GM19328 (cell line): ENCODE measurements around the gene NYNRIN.
A peak's percentile ranks its signal among the peaks of the same experiment; 100 is the strongest.
"Not testable (repeated sequence)": the region's sequence is repeated elsewhere in the genome, so short reads cannot be mapped to it uniquely, and the experiment has no call there.

Experiments
- ATAC-seq: cut with Tn5 transposase; IDR thresholded peaks from one replicate; pipeline ENCODE4 v1.9.1; 2021; ENCODE audit warnings: mild to moderate bottlenecking, moderate library complexity; ENCODE audit not compliant: unreplicated experiment

The NYNRIN gene

GRCh38 chr14:24442240-24443052 lies 43.6 kb downstream of the NYNRIN start, which contains the start of gene SDR39U1:
Gene SDR39U1, minus strand, starts transcription at chr14:24442776. Its CDS starts 7 bp downstream, at chr14:24442769.
- peak; percentile 90 for ATAC-seq

GRCh38 chr14:24443053-24443665 lies 44.4 kb downstream of the NYNRIN start:
- no peak for ATAC-seq

DNA sequence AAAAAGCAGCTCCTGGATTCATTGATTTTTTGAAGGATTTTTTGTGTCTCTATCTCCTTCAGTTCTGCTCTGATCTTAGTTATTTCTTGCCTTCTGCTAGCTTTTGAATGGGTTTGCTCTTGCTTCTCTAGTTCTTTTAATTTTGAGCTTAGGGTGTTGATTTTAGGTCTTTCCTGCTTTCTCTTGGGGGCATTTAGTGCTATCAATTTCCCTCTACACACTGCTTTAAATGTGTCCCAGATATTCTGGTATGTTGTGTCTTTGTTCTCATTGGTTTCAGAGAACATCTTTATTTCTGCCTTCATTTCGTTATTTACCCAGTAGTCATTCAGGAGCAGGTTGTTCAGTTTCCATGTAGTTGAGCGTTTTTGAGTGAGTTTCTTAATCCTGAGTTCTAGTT lies 52.0 kb downstream of the NYNRIN start:
- not testable (repeated sequence) for ATAC-seq

- no peak for ATAC-seq
Observed at GRCh38 chr14:24456980-24457379, 58.2 kb downstream of the NYNRIN start.

DNA sequence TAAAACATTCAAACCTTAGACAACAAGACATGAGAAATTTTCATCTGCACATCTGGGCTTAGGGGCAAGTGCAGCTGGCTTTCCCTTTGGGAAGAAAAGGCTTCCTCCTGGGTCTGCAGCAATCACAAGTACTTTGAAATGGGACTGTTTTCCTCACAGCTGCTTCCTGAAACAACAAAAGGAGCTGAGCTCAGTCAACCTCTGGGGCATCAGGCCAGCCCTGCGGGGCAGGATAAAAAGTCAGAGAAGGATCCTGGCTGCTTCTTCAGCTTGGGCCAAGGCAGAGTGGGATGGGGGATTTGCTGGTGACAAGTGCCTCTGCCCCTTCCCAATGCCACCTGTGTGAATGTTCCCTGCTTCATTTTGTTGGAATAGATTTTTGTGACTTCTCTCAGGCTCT lies 59.9 kb downstream of the NYNRIN start:
- ATAC-seq, result no peak

DNA sequence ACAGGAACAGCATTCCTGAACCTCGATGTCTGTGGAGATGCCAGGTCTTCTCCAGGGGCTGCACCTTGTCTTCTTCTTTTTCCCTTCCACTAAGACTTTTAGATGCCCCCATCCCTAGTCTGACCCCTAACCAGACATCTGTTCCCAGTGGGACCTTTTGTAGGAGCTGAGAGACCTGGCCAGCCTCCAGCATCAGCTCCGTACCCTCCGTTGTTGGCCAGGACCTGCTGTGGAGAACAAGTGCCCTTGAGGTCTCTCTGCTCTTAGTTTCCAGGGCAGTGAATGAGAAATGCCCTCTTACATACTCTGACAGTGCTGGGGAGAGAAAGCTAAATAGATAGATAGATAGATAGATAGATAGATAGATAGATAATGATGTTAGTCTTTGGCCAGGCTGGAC lies 60.5 kb downstream of the NYNRIN start:
- no peak for ATAC-seq

GRCh38 chr14:24461336-24461735 lies 62.5 kb downstream of the NYNRIN start:
- no peak for ATAC-seq

DNA sequence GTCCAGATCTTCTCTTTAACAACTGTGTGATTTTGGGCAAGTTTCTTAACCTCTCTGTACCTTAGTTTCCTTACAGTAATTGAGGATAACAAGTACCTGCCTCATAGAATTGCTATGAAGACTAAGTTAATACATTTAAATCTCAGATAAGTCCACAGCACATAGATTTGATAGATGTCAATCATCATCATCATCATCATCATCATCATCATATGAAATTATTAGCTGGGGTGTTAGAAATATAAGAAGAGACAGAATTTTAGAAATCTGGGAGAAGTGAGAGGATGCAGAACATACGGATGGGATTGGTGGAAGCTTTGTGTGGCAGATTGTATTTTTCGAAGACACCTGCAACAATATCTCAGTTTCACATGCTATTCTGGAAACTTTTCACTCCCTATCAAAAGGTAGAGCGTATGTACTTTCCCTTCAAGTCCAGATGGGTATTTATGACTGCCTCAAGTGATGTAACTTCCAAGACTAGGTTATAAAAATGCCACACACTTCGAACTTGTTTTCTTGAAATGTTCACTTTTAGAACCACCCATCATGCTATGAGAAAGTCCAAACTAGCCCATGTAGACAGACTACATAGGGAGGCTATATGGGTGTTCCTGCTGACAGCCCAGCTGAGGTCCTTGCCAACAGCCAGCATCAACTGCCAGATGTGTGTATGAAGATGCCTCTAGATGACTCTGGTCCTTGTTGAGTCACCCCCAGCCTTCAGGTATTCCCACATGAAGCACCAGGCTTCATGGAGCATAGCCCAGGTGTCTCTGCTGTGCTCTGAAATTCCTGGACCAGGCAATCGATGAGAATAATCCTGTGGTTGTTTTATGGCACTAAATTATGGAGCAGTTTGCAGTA lies 64.4 kb downstream of the NYNRIN start:
- ATAC-seq, result no peak

DNA sequence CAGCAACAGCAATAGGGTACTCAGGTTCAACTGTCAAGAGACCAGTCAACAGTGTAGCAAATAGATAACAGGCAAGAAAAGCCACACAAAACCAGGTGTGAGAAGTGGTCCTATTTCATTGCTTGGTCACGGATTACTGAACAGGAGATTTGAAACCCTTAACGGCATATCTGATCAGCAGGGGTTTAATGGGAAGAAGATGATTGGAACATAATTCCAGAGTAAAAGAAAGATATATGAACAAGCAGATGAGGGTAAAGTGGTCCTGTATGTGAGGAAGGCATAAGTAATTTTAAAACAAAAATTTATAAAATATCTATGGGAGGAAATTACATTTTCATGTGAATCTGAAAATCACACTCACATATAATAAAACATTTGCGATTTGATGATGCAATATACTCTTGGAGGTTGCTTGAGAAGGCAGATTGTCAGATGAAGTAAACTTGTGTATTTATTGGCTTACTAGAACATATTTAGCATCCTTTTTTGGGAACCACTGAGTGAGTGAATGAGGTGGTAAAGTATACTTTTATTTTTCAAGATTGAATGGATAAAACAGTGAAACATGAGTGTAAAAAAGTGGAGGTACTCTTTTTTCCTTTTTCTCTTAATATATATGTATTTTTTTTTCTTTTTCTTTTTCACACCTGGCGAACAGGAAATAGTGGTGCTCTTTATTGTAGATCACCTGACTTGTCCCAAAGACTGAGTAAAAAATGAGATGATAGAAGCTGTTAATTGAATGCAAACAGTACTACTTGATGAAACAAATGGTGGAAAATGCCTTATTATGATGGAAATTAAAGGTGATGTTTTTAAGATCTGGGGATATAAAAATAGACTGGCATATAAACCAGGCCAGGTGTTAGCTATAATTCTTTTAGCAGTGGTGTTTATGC lies 65.3 kb downstream of the NYNRIN start:
- no peak for ATAC-seq

- no peak for ATAC-seq
Observed at GRCh38 chr14:24465368-24465767, 66.6 kb downstream of the NYNRIN start.

DNA sequence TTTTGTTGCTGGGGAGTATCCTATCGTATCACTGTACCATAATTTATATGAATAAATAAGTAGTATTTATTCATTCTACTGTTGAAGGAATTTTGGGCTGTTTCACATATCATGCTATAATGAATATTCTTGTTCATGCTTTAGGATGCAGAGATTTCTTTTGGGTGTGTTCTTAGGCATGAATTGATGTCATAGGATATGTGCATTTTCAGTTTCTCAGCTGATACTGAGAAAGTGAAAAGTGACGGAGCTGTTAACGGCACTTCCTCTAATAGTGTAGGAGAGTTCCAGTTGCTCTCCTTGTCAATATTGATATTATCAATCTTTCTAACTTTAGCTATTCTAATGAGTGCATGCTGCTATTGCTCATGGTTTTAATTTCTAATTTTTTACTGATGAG lies 67.0 kb downstream of the NYNRIN start:
- no peak for ATAC-seq
